DMS53 (cell line): ENCODE data around the gene AKR1D1.

ENCODE experiments used
- DNase-seq: peaks from one replicate; lab custom pipeline; 2025; lab: John Stamatoyannopoulos, UW

AKR1D1 gene

DNA sequence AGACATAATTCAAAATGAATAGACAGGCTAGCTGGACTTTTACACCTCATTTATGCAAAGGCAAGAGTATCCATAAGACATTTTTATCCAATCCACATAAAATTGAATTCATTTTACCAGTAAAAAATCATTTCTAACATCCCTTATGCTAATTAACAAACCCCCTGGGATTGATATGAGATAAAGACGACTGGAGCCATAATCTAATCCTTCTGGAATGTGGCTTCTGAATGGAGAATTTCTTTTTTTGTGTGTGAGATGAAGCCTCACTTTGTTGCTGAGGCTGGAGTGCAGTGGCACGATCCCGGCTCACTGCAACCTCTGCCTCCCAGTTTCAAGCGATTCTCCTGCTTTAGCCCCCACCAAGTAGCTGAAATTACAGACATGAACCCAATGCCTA, 90.4 kb downstream of the AKR1D1 start:
- DNase-seq = no peak

DNA sequence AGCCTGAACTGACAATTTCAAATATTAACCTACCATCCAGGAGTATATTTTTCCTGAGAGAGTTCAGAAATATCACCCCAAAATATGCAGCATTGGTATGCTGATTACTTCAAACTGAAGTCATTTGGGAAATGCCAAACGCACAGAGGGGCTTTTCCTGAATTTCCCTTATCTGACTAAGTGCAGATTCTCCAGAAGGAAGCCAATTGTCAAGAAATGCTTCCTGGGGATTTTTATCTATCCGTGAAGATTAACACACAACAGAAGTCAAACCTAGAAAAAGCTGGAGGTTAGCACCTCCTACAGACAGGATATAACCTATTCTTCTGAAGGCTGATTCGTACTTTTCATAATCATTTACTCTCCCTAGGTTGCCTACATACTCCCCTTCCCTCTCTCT, 91.0 kb downstream of the AKR1D1 start:
- DNase-seq = no peak

DNA sequence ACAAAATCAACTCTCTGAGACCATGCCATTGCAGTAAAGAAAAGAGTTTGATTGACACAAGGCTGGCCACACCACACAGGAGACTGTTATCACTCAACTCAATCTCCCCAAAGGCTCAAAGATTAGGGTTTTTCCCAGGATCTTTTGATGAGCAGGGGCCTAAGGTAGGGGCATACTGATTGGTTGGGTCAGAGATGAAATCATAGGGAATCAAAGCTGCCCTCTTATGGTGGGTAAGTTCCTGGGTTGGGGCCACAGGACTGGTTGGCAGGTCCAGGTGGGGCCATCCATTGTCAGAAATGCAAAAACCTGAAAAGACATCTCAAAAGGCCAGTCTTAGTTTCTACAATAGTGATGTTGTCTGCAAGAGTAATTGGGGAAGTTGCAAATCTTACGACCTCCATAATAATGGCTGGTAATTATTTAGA, 91.6 kb downstream of the AKR1D1 start:
- DNase-seq = no peak
